ENCODE data around the gene KCTD14.
"Not testable (repeated sequence)": the region's sequence is repeated elsewhere in the genome, so short reads cannot be mapped to it uniquely, and the experiment has no call there.

Gene KCTD14

GRCh38 chr11:78046486-78046854, 23.4 kb upstream of the KCTD14 start:
- no peak for DNase-seq

DNA sequence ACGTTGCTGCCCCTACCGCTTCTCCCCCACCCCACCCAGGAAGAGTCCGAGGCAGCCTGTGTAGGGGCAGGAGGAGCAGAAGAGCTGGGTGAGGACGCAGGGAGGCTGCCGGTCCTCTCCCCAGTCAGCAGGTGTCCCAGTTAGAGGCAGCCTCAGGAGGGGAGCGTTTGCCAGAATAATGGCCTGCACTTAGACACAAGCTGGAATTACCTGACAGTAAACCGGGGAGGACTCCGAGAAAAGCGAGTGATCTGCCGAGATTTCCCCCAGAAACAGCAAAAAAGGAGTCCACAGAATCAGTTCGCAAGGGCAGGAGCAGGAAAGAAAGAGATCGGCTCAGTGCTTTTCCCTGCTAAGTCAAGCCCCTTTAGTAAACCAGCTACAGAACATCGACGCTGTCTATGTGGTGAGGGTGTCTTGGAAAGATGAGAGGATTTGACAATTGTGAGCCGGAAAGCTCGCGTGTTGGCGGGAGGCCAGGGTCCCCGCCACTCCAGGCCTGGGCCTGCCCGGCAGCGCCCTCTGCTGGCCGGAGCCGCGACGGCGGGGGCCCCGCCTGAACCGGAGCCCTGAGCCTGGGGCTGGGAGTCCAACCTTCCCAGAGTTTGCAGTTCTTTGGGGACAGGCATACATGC, 22.9 kb upstream of the KCTD14 start:
- peak; percentile 51 to 75 (median 63) for DNase-seq

GRCh38 chr11:78044706-78045105, 21.6 kb upstream of the KCTD14 start:
- no peak for DNase-seq

- no peak for DNase-seq
These were observed 18.9 kb upstream of the KCTD14 start for GRCh38 chr11:78041843-78042440.

GRCh38 chr11:78041380-78041719, 18.3 kb upstream of the KCTD14 start:
- not testable (repeated sequence) for DNase-seq

DNA sequence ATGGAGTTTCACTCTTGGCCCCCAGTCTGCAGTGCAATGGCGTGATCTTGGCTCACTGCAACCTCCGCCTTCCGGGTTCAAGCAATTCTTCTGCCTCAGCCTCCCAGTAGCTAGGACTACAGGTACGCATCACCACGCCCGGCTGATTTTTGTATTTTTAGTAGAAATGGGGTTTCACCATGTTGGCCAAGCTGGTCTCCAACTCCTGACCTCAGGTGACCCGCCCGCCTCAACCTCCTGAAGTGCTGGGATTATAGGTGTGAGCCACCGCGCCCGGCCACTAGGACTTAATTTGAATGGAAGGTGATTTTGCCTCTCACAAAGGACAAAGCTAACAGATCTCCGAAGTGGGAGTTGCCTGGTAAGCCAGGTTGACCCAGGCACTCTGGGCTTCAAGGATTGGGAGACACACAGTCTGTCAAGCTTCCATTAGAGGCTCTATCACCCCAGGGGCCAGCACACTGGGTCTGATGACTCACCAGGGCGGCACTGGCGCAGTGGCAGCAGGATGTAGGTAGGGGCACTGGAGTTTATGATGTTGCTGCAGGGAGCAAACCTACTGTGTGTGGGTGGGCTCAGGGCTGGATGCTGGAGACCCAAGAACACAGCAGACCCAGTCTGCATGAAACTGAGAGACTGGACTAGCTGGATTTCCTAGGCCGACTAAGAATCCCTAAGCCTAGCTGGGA, 17.8 kb upstream of the KCTD14 start:
- DNase-seq, result peak in 1 of 5 donors; percentile 17

DNA sequence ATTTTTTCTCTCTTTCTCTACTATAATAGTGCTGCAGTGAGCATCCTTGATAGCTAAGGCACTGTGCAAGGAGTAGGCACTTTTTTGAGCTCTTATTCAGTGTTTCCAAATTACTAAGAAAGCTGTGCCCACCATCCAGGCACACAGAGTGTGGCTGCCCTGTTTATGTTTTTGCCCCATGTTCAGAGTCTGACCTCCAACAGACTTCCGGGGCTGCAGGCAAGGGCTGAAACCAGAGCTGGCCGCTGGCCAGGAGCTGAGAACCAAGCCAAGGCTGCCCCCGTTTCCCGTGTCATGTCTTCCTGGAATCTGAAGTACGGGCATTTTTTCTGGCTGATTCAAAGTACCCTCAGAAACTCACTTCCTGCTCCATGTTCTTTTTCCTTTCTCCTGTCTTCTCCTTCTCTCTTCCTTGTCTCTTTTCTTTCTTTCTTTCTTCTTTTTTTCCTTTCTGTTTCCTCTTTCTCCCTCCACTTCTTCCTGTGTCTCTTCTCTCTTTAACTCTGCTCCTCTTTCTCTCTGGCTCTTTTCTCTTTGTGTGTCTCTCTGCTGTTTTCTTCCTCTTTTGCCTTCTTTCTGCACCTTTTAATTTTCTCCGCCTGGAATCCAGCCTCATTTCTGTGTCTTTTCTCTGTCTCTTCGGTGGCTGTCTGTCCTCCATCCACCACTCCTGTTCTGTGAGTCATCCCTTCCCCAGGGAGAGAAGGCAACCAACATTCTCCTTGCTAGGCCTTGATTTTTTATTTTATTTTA, 17.0 kb upstream of the KCTD14 start:
- DNase-seq, result peak in 1 of 5 donors; percentile 45

- DNase-seq, result no peak
These were observed 16.4 kb upstream of the KCTD14 start for GRCh38 chr11:78039391-78039918.

DNA sequence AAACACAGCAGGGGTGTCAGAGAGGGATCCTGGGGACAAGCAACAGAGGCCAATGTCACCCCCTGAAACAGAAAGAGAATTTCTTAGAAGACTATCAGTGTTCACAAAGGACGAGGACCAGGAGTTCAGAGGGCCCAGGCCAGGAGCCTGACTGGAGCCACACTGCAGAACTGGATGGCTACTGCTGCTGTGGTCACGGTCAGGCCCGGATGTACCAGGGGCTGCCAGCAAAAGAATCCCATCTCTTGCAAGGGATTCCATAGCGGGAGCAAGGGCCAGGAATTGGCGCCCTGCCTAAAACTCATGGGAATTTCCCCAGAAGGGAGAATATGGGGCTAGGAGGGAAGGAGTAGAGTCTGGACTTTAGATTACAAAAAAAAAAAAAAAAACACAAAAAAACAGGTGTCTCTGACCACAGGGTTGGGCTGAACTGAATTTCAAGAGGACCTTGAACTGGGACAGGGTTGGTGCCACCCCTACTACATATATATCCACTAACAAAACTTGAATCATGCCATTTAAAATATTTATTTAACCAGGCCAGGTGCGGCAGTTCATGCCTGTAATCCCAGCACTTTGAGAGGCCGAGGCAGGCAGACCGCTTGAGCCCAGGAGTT, 15.7 kb upstream of the KCTD14 start:
- DNase-seq, result no peak

DNA sequence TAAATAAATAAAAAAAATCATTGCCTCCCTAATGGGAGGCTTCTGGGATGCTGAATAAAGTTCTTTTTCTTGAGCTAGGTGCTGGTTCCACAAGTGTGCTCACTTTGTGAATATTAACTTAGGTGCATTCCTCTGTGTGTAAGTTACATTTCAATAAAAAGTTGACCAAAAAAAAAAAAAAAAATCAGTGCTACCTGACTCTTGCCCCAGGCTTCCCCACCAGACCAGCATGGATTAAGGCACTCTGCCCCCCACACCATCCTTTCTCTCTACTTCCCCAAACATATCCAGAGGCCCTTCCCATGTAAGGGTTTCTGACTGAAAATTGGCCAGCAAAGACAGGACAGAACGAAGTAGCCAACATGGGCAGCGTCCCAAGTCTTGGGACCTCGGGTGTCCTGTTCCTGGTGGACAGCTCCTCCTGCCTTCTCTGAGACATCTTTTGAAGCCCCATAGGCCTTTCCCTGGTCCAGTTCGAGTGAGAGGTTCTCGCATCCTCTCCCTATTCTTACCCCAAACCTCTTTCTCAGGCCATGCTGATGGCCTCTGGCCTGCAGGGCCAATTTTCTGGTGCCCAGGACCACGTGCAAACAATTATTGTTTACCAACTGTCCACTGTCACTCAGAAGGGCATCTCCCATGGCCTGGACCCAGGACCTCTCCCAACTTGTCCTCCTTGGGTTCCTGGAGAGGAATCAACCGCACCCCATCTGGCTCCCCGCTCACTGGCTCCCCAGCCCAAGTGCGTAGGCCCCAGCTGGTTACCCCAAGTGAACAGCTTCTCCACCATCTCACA, 14.9 kb upstream of the KCTD14 start:
- DNase-seq, result no peak

DNA sequence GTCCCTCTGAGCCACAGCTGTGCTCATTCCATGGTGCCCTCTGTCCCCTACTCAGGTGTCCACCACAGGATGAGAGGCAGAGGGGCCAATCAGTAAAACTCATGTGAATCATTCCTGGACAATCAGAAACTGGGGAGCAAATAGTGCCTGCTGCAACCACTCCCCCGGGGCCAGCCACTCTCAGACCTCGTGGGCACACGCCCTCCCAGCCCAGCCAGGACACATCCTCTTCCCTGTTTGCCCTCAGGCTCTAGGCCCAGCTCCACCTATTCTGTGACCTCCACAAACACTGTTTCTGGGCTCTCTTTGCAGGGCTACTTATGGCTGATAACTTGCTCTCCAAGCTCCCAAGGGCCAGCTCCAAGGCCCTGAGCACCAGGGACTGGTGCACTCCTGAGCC, 14.0 kb upstream of the KCTD14 start:
- no peak for DNase-seq

DNA sequence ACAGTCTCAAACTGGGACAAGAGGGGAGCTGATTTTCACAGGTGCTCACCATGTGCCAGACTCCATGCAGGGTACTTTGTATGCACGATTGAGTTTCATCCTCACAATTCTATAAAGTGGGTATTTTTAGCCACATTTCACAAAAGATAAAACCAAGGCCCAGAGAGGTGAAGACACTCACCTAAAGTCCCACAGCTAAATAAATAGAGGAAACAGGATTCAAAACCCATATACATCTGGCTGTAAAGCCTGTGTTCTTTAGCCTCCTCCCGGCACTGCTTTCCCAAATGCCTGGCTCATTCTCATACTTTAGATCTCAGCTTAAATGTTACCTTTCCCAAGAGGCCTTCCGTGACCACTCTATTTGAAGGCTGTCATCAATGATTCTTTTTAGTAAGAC, 13.2 kb upstream of the KCTD14 start:
- no peak for DNase-seq

DNA sequence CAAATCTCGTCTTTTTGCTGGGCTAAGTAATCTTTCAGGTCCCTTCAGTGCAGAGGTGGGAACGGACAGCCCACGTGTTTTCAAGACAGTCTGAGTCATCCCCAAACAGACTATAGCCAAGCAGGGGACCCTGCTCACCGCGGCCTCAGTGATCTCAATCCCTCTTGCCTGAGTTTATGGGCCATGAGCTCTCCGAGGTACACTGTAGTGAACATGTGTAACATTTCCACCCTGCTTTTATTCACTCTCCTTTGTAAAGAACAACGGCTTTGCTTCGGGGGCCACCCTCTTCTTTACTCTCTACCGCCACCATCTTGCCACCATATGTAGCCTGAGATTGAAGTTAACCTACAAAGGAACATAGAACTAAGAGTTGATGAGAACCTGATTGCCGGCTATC, 11.5 kb upstream of the KCTD14 start:
- DNase-seq, result no peak

GRCh38 chr11:78033040-78033439, 10.0 kb upstream of the KCTD14 start:
- DNase-seq, result no peak

- DNase-seq, result no peak
These were observed 9.0 kb upstream of the KCTD14 start for GRCh38 chr11:78032090-78032489.

GRCh38 chr11:78031629-78032028, 8.6 kb upstream of the KCTD14 start:
- DNase-seq, result no peak

DNA sequence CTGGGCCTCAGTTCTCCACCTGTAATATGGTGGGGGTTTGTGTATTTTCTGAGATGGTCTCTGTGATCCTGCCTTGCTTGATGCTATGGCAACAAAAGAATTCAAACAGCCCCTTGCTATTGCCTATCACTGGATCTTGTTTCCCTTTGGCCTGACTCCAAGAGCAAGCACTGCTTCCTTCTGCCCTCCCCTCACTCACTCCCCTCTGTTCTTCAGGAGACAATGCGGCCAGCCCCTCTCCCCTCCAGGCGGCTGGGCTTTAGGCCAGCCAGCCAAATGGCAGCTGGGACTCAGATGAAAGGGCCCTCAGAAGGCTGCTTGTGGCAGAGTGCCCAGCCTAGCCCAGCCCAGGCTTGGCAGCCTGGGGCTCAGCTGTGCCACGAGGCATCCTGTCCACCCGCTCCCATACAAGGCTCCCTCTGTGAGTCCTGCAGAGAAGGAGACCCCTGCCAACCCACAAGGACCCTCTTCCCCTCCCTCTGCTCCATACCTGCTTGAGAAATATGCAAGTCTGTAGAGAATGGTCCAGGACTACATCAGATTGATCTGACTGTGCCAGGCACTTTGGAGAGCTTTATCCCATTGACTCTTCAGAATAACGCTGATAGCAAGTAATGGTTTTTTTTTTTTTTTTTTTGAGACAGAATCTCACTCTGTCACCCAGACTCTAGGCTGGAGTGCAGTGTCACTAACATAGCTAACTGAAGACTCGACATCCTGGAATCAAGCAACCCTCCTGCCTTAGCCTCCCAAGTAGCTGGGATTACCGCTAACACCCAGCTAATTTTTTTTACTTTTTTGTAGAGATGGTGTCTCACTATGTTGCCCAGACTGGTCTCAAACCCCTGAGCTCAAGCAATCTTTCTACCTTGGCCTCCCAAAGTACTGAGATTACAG, 7.6 kb upstream of the KCTD14 start:
- no peak for DNase-seq

- DNase-seq, result not testable (repeated sequence)
These were observed 5.3 kb upstream of the KCTD14 start for GRCh38 chr11:78028423-78028822.

DNA sequence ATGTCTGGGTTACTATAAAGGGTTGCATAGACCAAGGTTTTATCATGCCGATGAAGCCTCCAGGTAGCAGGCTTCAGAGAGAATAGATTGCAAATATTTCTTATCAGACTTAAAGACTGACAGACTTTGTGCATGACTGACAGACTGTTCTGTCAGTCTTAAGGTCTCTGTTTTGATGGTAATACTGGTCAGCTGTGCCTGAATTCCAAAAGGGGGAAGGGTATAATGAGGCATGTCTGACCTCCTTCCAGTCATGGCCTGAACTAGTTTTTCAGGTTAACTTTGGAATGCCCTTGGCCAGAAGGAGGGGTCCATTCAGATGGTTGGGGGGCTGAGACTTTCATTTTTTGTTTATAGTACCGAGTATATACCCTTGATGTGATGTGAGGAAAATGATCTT, 4.7 kb upstream of the KCTD14 start:
- no peak for DNase-seq

- no peak for DNase-seq
These were observed 2.3 kb upstream of the KCTD14 start for GRCh38 chr11:78025378-78025777.

DNA sequence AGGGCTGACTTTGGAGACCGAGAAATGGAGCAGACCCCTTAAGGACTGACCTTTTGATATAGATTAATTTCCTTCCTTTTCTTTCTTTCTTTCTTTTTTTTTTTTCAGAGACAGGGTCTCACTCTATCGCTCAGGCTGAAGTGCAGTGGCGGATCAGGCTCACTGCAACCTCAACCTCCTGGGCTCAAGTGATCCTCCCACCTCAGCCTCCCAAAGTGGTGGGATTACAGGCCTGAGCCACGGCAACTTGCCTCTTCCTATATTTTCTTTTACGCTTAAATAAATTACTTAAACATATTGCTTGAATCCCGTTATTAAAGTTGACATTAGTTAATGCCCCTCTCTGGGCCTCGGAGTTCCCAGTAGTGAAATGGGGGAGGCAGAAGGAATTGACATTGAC, 350 bp upstream of the KCTD14 start:
- DNase-seq, result no peak
